ENCODE data around the gene SLC16A12. TPM values are rescaled to one million over a fixed set of nuclear protein-coding genes. Genes with fewer than 3 reads are reported as not detected.

The SLC16A12 gene
- 1 to 10 TPM; 1.8 to 3.6 (median 2.8) TPM for total RNA-seq
- 1 to 10 TPM; 1.9 to 2.3 TPM for polyA plus RNA-seq
- long read RNA-seq, donor 1, full-length matches to known transcripts, result 1 of 4 reads
- long read RNA-seq, donor 1, partial matches to known transcripts, result 0 of 4 reads
- long read RNA-seq, donor 1, other reads (novel, unspliced or antisense), result 3 of 4 reads
- long read RNA-seq, donor 2, partial matches to known transcripts, result 0 of 5 reads
- long read RNA-seq, donor 2, other reads (novel, unspliced or antisense), result 5 of 5 reads
- long read RNA-seq, donor 3, partial matches to known transcripts, result 5 of 16 reads
- long read RNA-seq, donor 3, other reads (novel, unspliced or antisense), result 11 of 16 reads

GRCh38 chr10:89535171-89536012 lies at the start of gene SLC16A12:
Gene SLC16A12 (minus strand): TSS chr10:89535594. CDS start chr10:89462578, 73,016 bp downstream.
- Histone ChIP-seq H3K4me1 (peaks cover 0 to 11% (median 4%) of the 10 kb centered on the region in 9 donors), H3K36me3 (no peaks in the 10 kb centered on the region), H3K4me3 (peak within 1 kb of the TSS; percentile 43 to 68 (median 60)), H3K9me3 (no peaks in the 10 kb centered on the region), H3K27ac (peak within 1 kb of the TSS; percentile 5 to 85 (median 69)), H3K27me3 (peaks cover 0 to 82% (median 19%) of the 10 kb centered on the region in 7 donors)
- intact Hi-C loops (cut with DNase I), result no loop called here
- DNase-seq (peak; percentile 26 to 40), ATAC-seq (peak; percentile 64 to 89 (median 77))
- 1% methylated on average over 69 to 87 of the region's 87 CpGs for WGBS, 2 donors
- TF ChIP-seq CTCF (IDR thresholded peaks at IDR 0.05), result peak in 4 of 9 donors; percentile 5 to 38 (median 24)

GRCh38 chr10:89582022-89582421 lies 46.6 kb upstream of the SLC16A12 start:
- TF ChIP-seq CTCF (IDR thresholded peaks at IDR 0.05), result no peak
- WGBS, 2 donors, result 94% methylated on average over 1 of the region's 1 CpG

GRCh38 chr10:89580243-89580642 lies 44.8 kb upstream of the SLC16A12 start:
- no peak for TF ChIP-seq CTCF (IDR thresholded peaks at IDR 0.05)
- ATAC-seq (no peak), DNase-seq (no peak)
- no peak overlapping the region for H3K27ac ChIP-seq
- H3K9me3 ChIP-seq, result peaks cover 0 to 17% (median 7%) of the 10 kb centered on the region in 11 donors
- no peaks in the 10 kb centered on the region for H3K27me3 ChIP-seq
- H3K36me3 ChIP-seq, result peaks cover 0 to 22% (median 0%) of the 10 kb centered on the region in 9 donors
- H3K4me1 ChIP-seq, result no peaks in the 10 kb centered on the region
- H3K4me3 ChIP-seq, result no peak overlapping the region
- intact Hi-C loops (cut with DNase I), result no loop called here
- WGBS, 2 donors, result 96 to 98% methylated on average over 4 of the region's 4 CpGs

More at GRCh38 chr10:89582022-89582421, 46.6 kb upstream of the SLC16A12 start:
- Histone ChIP-seq H3K27me3 (no peaks in the 10 kb centered on the region), H3K4me1 (no peaks in the 10 kb centered on the region), H3K4me3 (no peak overlapping the region), H3K27ac (no peak overlapping the region), H3K9me3 (peaks cover 0 to 4% (median 0%) of the 10 kb centered on the region in 11 donors), H3K36me3 (peaks cover 0 to 23% (median 0%) of the 10 kb centered on the region in 9 donors)
- intact Hi-C loops (cut with DNase I), result no loop called here
- DNase-seq (no peak), ATAC-seq (no peak)

GRCh38 chr10:89576696-89577095 lies 41.3 kb upstream of the SLC16A12 start:
- intact Hi-C loops (cut with DNase I), result loop anchor here in 1 of 10 donors (10.0 kb wide), 1 partner anchor 118 kb away; no protein-coding TSS in a partner anchor
- Histone ChIP-seq H3K27ac (no peak overlapping the region), H3K4me3 (no peak overlapping the region), H3K4me1 (peaks cover 0 to 4% (median 0%) of the 10 kb centered on the region in 9 donors), H3K9me3 (peaks cover 0 to 17% (median 7%) of the 10 kb centered on the region in 11 donors), H3K27me3 (no peaks in the 10 kb centered on the region), H3K36me3 (no peaks in the 10 kb centered on the region)
- TF ChIP-seq CTCF (IDR thresholded peaks at IDR 0.05), result no peak
- WGBS, 2 donors, result 57 to 59% methylated on average over 2 of the region's 2 CpGs
- no peak for ATAC-seq
- no peak for DNase-seq
